Pericardium fibroblast (primary cell): ENCODE results near the gene PJVK. TPM values are rescaled to one million over a fixed set of nuclear protein-coding genes. Genes with fewer than 3 reads are reported as not detected.

Experiments
- total RNA-seq: library from RNA; depleted of rRNA; stranded (reverse); fragments of >200 nt; gene quantifications from 2 replicates; pipeline ENCODE4 v1.2.3, GENCODE V29; 2015

The PJVK gene, protein sequence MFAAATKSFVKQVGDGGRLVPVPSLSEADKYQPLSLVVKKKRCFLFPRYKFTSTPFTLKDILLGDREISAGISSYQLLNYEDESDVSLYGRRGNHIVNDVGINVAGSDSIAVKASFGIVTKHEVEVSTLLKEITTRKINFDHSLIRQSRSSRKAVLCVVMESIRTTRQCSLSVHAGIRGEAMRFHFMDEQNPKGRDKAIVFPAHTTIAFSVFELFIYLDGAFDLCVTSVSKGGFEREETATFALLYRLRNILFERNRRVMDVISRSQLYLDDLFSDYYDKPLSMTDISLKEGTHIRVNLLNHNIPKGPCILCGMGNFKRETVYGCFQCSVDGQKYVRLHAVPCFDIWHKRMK
- total RNA-seq = 0.12 and 1.9 TPM in 2 replicates

DNA sequence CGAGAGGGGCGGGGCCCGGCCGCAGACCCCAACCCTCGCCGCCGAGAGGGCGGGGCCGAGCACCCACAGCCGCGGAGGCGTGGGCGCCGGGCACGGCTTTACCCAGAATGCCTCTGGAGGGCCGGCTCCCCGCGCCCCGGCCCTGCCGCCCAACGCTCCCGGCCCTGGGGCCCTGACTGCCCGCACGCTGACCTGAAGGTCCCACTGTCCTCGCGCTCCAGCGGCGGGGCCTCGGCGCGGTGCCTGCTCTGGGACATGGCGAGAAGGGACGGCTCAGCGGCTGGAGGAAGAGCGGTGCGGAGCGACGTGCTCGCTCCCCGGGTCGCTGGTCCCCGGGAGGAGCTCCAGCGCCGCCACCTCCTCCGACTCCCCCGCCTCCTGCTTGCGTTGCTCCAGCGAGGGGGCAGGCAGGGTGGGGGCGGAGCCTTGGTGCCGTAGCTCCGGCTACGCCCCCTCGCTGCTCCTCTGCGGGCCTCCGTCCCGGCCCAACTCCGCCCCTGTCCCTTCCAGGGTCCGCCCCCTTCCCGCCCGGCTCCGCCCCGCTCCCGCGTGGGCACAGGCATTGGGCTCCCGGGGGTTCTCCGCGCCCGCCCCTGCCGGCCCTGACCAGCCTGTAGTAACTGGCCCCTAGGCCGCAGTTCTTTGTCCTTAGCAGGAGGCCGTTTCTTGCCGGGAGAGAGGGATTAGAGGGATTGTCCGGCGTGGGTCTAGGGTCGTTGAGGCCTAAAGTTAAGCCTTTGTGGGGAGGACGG is at the start of gene PJVK, which contains the start of gene PRKRA:
Gene PJVK (plus strand): TSS at position 605 of the 752 bp plus-strand sequence. CDS start 2,032 bp downstream, outside the sequence.
Gene PRKRA (minus strand): TSS at position 402 of the 752 bp plus-strand sequence. CDS start 145 bp downstream, at position 257.

DNA sequence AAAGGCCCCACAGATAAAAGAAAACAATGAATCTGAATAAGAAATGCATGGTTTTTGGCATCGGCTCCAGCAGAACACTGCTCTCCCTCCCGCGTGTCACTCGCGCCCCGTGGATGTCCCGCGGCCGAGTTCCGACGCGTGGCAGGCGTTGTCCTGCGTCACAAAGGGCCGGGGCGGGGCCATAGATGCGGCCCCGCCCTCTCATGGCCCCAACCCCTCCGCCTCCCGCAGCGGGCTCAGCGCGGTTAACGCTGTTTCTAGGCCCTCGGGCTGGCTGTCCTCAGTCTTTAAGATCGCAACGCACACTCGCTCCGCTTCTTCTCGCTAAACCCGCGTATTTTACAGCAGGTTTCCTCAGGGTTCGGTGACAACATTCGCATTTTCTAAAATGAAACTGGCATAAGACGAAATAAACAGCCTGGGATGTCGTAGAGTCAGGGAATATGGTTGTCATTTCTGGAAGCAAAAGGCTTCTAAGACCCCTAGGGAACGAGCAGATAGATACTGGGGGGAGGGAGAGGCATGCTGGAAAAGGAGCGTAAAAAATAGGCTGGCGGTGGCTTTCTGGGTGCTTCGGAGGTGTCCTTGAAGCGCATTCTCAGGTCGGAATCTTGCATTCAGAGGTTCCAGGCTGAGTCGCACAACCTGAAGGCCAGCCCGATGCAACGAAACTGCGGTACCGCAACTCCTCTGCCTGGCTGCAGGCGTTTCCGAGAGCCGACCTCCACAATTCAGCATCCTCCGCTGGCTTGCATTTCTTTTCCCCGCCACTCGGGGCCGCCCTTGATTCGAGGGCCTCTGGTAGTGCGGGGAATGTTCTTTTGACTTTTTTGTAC is 27.5 kb downstream of the PJVK start, which contains the start of gene FKBP7:
Gene FKBP7 (minus strand): TSS at position 162 of the 836 bp plus-strand sequence. CDS start 101 bp downstream, at position 61.

DNA sequence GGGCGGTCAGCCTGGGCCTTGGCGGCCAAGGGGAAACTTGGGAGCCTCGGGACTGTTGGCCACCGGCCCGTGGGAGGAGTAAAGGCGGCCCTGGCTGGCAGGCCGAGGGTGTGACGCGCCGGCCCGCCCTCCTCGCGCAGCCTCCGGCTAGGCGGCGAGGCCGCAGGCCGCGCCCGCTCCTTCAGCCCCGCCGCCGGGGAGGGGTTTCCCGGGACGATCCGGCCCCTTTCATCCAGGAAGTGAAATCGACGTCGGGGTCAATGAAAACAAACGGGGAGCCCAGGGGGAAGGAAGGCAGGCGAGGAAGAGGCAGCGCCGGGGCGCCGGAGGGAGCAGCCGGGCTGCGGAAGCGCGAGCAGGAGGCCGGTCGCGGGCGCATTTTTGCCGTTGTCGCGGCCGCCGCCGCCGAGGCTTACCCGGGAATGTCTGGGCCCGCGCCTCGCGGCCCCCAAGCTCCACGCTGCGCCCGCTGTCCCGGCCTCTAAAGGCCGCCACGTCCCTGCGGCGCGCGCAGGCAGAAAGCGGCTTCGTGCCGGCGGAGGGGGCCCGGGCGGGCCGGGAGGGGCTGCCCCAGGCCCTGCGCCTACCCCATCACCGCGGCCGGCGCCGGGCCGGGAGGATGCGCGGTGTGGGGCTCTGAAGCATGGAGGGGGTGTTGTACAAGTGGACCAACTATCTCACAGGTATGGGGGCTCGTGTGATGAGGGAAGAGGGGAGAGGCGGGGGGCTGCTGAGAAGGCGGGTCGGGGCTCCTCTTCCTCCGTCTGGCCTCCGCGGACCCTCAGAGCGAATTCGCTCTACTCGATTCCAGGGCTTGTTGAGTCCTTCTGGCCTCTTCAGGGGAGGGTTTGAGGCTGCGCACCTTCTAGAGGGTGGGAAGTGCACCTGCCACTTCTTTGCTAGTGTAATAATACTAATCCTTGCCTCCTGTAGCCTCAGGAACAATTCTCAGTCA is 29.3 kb downstream of the PJVK start, which contains the start of gene PLEKHA3:
Gene PLEKHA3 (plus strand): TSS at position 231 of the 955 bp plus-strand sequence. CDS start 413 bp downstream, at position 644.

Other genes starting within 250 kb of the PJVK start
- gene PRKRA, start 203 bp upstream of the PJVK start, total RNA-seq = 35.9 and 42.6 TPM in 2 replicates
- 43.9 and 61.1 TPM in 2 replicates for gene FKBP7, start 27.2 kb downstream of the PJVK start, total RNA-seq
- 3.4 and 4.3 TPM in 2 replicates for gene PLEKHA3, start 29.1 kb downstream of the PJVK start, total RNA-seq